Measurements from ENCODE around the gene SPC24.

DNA sequence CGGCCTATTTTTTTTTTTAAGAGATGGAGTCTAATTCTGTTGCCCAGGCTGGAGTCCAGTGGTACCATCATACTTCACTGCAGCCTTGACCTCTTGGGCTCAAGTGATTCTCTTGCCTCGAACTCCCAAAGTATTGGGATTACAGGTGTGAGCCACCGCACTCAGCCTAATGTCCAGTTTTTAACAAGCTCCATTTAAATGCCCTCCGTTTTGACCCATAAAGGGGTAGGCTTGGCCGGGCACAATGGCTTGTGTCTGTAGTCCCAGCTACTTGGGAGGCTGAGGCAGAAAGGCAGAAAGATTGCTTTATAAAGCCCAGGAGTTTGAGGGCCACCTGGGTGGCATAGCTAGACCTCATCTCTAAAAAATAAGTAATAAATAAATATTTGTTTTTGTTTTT is 54.5 kb downstream of the SPC24 start:
- TF ChIP-seq, protein P1, sequence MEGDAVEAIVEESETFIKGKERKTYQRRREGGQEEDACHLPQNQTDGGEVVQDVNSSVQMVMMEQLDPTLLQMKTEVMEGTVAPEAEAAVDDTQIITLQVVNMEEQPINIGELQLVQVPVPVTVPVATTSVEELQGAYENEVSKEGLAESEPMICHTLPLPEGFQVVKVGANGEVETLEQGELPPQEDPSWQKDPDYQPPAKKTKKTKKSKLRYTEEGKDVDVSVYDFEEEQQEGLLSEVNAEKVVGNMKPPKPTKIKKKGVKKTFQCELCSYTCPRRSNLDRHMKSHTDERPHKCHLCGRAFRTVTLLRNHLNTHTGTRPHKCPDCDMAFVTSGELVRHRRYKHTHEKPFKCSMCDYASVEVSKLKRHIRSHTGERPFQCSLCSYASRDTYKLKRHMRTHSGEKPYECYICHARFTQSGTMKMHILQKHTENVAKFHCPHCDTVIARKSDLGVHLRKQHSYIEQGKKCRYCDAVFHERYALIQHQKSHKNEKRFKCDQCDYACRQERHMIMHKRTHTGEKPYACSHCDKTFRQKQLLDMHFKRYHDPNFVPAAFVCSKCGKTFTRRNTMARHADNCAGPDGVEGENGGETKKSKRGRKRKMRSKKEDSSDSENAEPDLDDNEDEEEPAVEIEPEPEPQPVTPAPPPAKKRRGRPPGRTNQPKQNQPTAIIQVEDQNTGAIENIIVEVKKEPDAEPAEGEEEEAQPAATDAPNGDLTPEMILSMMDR (IDR thresholded peaks at IDR 0.05), result no peak
- TF ChIP-seq POLR2A (IDR thresholded peaks at IDR 0.05), result no peak
